Activated naive CD8-positive, alpha-beta T cell treated with anti-CD3 and anti-CD28 coated beads, Interleukin-2, amount 10 ng/mL, durations not matched to agents 7 days and 5 days (primary cell): ENCODE measurements around the gene EPO. TPM values are rescaled to one million over a fixed set of nuclear protein-coding genes. Genes with fewer than 3 reads are reported as not detected.
"Not testable (repeated sequence)": the region's sequence is repeated elsewhere in the genome, so short reads cannot be mapped to it uniquely, and the experiment has no call there.

Experiments
- ATAC-seq: fragments of 150-1000 bp; cut with Tn5 transposase; one replicate; pipeline ENCODE4 v1.10.0; 2021; ENCODE audit warnings: low read depth, moderate library complexity
- POLR2A ChIA-PET: fragments of 350-600 bp; sonication (Branson Sonifier 250); formaldehyde crosslinking; loops from one replicate; lab custom pipeline; 2021; ENCODE audit warnings: antibody characterized with exemption; lab: Charles Lee
- DNase-seq: peaks from one replicate; pipeline ENCODE4 v3.0.0; 2021
- H3K27ac Mint-ChIP-seq: one replicate; pipeline ENCODE4 v1.8.0; 2022; ENCODE audit warnings: mild to moderate bottlenecking, mixed read lengths
- H3K27me3 Mint-ChIP-seq: one replicate; pipeline ENCODE4 v1.8.0; 2022; ENCODE audit warnings: mild to moderate bottlenecking, moderate library complexity, mixed read lengths
- H3K36me3 Mint-ChIP-seq: one replicate; pipeline ENCODE4 v1.8.0; 2021; ENCODE audit warnings: mild to moderate bottlenecking, mixed read lengths
- H3K4me1 Mint-ChIP-seq: one replicate; pipeline ENCODE4 v1.8.0; 2021; ENCODE audit warnings: mixed read lengths
- H3K4me3 Mint-ChIP-seq: one replicate; pipeline ENCODE4 v1.8.0; 2022; ENCODE audit warnings: mild to moderate bottlenecking, moderate library complexity, mixed read lengths
- H3K9me3 Mint-ChIP-seq: one replicate; pipeline ENCODE4 v1.8.0; 2021; ENCODE audit warnings: mixed read lengths
- total RNA-seq, 2 experiments: library from RNA; stranded (reverse); gene quantifications; one replicate each; pipeline ENCODE4 v1.2.3, GENCODE V29; 2021

EPO gene
- total RNA-seq, 2 experiments from 2014 or later, result 0.22 TPM; not detected in 1

DNA sequence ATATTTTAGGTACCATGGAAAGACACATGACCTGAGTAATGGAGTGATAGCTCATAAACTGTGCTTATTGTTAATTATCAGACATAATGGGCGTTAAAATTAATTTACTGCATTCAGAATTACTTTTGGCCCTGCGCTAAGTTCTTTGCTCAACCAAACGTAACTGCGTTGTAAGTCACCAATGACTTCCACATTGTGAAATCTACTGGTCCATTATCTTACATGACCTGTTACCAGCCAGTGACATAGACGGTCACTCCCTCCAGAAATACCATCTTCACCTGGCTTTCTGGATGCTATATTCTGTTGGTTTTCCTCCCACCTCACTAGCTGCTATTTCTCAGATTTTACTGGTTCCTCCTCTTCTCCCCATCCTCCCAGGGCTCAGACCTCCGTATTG, 21.2 kb upstream of the EPO start:
- Mint-ChIP-seq H3K36me3 (no peaks in the 10 kb centered on the region), H3K9me3 (no peaks in the 10 kb centered on the region), H3K4me1 (peaks cover 5% of the 10 kb centered on the region), H3K27me3 (peaks cover 31% of the 10 kb centered on the region), H3K4me3 (no peak overlapping the region), H3K27ac (no peak overlapping the region)
- POLR2A ChIA-PET, result no interaction called here
- ATAC-seq (no peak), DNase-seq (no peak)

GRCh38 chr7:100701089-100701488, 19.2 kb upstream of the EPO start:
- not testable (repeated sequence) for H3K9me3 Mint-ChIP-seq, DNase-seq, H3K36me3 Mint-ChIP-seq, H3K4me1 Mint-ChIP-seq, H3K27ac Mint-ChIP-seq, H3K4me3 Mint-ChIP-seq, ATAC-seq
- POLR2A ChIA-PET, result interaction anchor here (0.7 kb wide), 1 partner anchor 145 kb away, joined by 6 read pairs; no protein-coding TSS in a partner anchor
- peaks cover 23% of the 10 kb centered on the region for H3K27me3 Mint-ChIP-seq

DNA sequence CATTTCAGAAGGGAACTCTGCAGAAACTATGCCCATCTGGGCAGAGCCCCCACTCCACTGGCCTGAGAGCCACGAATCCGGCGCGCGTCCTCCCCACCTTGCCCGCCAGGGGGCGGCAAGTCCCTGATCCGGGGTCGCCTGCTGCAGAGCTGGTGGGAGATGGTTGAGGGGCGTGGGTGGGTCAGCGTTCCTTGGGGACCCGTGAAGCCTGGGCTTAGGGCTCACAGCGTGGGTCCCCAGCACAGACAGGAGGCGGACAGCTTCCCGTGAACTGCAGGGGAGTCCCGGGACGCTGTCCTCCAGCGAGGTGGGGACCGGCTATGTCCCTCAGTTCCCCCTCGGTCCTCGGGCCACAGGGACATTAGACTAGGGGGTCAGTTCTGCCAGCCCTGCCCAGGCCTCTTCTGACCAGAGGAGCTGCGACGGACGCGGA, 14.9 kb upstream of the EPO start:
- Mint-ChIP-seq H3K4me3 (peak overlapping the region; percentile 99), H3K27ac (peak overlapping the region; percentile 98), H3K27me3 (peaks cover 3% of the 10 kb centered on the region), H3K4me1 (peaks cover 10% of the 10 kb centered on the region), H3K36me3 (no peaks in the 10 kb centered on the region), H3K9me3 (no peaks in the 10 kb centered on the region)
- POLR2A ChIA-PET, result interaction anchor here (0.6 to 2.4 kb wide), 24 partner anchors 10 to 326 kb away, joined by 3 to 34 read pairs (median 6); partner anchors contain the start of genes FBXO24, GIGYF1, GNB2 and LRCH4
- ATAC-seq (peak; percentile 55), DNase-seq (peak; percentile 90)

DNA sequence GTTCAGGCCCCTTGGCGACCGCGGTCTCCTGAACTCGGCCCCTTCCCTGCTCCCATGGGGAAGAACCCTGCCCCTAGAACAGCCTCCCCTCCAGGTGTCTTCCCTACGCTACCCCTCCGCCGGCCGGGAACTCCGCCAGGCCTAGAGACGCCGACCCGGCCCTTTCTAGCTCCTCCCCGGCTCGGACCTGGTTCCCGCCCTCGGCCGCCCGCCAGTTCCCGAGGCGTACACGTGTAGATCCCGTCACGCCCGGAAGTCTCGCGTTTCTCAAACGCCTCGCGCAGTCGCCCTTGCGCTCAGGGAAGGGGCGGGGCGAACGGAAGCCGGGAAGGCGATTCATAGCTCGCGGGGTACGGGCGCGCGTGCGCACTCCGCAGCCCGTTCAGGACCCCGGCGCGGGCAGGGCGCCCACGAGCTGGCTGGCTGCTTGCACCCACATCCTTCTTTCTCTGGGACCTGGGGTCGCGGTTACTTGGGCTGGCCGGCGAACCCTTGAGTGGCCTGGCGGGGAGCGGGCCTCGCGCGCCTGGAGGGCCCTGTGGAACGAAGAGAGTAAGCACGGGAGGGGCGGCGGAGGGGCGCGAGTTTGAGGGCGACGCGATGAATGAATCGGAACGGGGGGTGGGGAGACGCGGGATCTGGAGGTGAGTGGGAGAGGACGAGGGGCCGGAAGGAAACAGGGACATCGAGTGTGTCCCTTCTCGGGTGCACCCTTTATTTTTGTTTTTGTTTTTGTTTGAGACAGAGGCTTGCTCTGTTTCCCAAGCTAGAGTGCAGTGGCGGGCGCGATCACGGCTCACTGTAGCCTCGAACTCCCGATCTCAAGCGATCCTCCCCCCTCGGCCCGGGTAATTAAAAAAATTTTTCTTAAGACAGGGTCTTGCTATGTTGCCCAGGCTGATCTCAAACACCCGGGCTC, 14.3 kb upstream of the EPO start, which contains the start of gene POP7:
TSS of gene POP7 (plus strand) at position 369 of the 919 bp plus-strand sequence. CDS start 710 bp downstream, outside the sequence.
- peaks cover 10% of the 10 kb centered on the region for H3K4me1 Mint-ChIP-seq
- H3K9me3 Mint-ChIP-seq, result no peaks in the 10 kb centered on the region
- H3K4me3 Mint-ChIP-seq, result peak within 1 kb of the TSS; percentile 99
- POLR2A ChIA-PET, result interaction anchor here (0.6 to 2.4 kb wide), 25 partner anchors 11 to 276 kb away, joined by 3 to 34 read pairs (median 6); partner anchors contain the start of genes FBXO24, GIGYF1, GNB2 and LRCH4
- peak within 1 kb of the TSS; percentile 98 for H3K27ac Mint-ChIP-seq
- peaks cover 2% of the 10 kb centered on the region for H3K27me3 Mint-ChIP-seq
- no peaks in the 10 kb centered on the region for H3K36me3 Mint-ChIP-seq
- ATAC-seq (peak; percentile 94), DNase-seq (peak; percentile 99)

- Mint-ChIP-seq H3K4me3 (peak overlapping the region; percentile 99), H3K27ac (peak overlapping the region; percentile 98), H3K9me3 (no peaks in the 10 kb centered on the region), H3K4me1 (peaks cover 8% of the 10 kb centered on the region), H3K27me3 (no peaks in the 10 kb centered on the region), H3K36me3 (no peaks in the 10 kb centered on the region)
- DNase-seq (no peak), ATAC-seq (no peak)
- POLR2A ChIA-PET, result interaction anchor here (1.3 to 2.4 kb wide), 4 partner anchors 102 to 167 kb away, joined by 3 to 34 read pairs (median 16); partner anchors contain the start of genes FBXO24, LRCH4 and SLC12A9
These were observed 13.5 kb upstream of the EPO start for GRCh38 chr7:100706672-100707311.

DNA sequence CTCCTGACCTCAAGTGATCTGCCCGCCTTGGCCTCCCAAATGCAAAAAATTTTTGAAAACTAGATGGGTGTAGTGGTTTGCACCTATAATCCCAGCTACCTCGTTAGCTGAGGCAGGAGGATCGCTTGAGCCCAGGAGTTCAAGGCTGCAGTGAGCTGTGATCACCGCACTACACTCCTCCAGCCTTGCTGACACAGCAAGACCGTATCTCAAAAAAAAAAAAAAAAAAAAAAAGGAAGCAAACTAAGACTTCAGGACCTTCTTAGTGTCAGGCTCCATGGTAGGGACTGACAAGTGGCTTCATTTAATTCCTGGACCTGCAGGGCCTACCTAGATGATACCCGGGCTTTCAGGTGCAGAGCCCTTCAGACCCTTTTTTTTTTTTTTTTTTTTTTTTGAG, 11.9 kb upstream of the EPO start:
- Mint-ChIP-seq H3K4me3 (no peak overlapping the region), H3K4me1 (peaks cover 8% of the 10 kb centered on the region), H3K27ac (no peak overlapping the region), H3K27me3 (no peaks in the 10 kb centered on the region), H3K36me3 (no peaks in the 10 kb centered on the region), H3K9me3 (no peaks in the 10 kb centered on the region)
- ATAC-seq (no peak), DNase-seq (no peak)
- POLR2A ChIA-PET, result no interaction called here

DNA sequence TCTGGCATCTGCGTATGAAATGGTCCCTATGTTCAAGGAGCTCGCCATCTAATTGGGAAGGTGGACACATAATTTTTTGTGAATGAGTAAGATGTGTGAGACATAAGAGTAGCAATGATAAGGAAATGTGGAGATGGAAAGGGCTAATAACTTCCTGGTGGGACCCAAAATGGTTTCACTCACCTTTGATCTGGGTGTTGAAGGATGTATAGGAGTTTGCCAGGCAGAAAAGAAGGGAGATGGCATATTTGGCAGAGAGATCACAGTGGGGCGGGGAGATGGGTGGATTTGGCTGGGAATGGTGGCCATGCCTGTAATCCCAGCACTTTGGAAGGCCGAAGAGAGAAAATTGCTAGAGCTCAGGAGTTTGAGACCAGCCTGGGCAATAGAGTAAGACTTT, 9.8 kb upstream of the EPO start:
- Mint-ChIP-seq H3K9me3 (no peaks in the 10 kb centered on the region), H3K4me3 (no peak overlapping the region), H3K27me3 (no peaks in the 10 kb centered on the region), H3K36me3 (no peaks in the 10 kb centered on the region), H3K4me1 (peaks cover 8% of the 10 kb centered on the region), H3K27ac (no peak overlapping the region)
- DNase-seq (no peak), ATAC-seq (no peak)
- POLR2A ChIA-PET, result interaction anchor here (1.0 kb wide), 1 partner anchor 11 kb away, joined by 3 read pairs; no protein-coding TSS in a partner anchor

DNA sequence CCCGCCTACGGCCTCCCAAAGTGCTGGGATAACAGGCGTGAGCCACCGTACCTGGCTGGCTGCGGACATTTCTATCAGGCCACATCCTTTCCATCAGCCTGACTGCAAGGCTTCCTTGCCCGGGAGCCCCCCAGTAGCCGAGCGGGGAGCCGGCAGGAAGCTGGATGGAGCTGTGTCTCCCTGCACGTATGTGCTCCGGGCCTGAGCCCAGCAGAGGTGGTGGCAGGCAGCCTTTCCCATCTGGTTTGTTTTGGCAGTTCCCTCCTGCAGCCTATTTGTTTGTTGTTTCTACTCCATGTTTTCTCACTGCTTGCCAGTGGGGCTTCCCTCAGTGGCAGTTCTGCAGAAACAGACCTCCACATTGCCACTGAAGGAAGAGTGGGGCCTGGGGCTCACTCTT, 8.9 kb upstream of the EPO start:
- no peaks in the 10 kb centered on the region for H3K36me3 Mint-ChIP-seq
- no peaks in the 10 kb centered on the region for H3K9me3 Mint-ChIP-seq
- DNase-seq (no peak), ATAC-seq (no peak)
- POLR2A ChIA-PET, result no interaction called here
- H3K4me1 Mint-ChIP-seq, result peaks cover 8% of the 10 kb centered on the region
- H3K27me3 Mint-ChIP-seq, result no peaks in the 10 kb centered on the region
- H3K27ac Mint-ChIP-seq, result no peak overlapping the region
- no peak overlapping the region for H3K4me3 Mint-ChIP-seq

DNA sequence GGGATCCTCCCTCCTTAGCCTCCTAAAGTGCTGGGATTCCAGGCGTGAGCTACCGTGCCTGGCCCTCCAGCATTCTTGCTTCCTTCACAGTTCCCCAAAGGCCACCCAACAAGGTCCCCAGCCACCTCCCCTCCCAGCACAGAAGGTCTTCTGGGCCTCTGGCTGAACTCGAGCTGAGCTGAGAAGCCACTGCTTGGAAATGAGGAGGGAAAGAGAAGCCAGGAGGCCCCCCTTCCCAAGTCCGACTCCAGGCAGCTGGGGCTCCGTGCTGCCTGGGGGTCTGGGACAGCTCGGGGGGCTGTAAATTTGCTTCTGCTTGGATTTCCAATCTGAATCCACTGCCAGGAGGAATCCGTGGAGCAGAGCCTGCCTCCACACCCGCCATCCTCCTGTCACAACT, 5.5 kb upstream of the EPO start:
- no peaks in the 10 kb centered on the region for H3K36me3 Mint-ChIP-seq
- POLR2A ChIA-PET, result no interaction called here
- peaks cover 1% of the 10 kb centered on the region for H3K9me3 Mint-ChIP-seq
- no peak overlapping the region for H3K27ac Mint-ChIP-seq
- no peak overlapping the region for H3K4me3 Mint-ChIP-seq
- no peak for DNase-seq
- H3K27me3 Mint-ChIP-seq, result peaks cover 17% of the 10 kb centered on the region
- no peak for ATAC-seq
- H3K4me1 Mint-ChIP-seq, result peaks cover 3% of the 10 kb centered on the region

GRCh38 chr7:100717073-100717472, 3.2 kb upstream of the EPO start:
- DNase-seq, H3K4me3 Mint-ChIP-seq, H3K9me3 Mint-ChIP-seq, H3K4me1 Mint-ChIP-seq, ATAC-seq, H3K27ac Mint-ChIP-seq, H3K36me3 Mint-ChIP-seq, POLR2A ChIA-PET: not testable (repeated sequence)
- peaks cover 35% of the 10 kb centered on the region for H3K27me3 Mint-ChIP-seq

DNA sequence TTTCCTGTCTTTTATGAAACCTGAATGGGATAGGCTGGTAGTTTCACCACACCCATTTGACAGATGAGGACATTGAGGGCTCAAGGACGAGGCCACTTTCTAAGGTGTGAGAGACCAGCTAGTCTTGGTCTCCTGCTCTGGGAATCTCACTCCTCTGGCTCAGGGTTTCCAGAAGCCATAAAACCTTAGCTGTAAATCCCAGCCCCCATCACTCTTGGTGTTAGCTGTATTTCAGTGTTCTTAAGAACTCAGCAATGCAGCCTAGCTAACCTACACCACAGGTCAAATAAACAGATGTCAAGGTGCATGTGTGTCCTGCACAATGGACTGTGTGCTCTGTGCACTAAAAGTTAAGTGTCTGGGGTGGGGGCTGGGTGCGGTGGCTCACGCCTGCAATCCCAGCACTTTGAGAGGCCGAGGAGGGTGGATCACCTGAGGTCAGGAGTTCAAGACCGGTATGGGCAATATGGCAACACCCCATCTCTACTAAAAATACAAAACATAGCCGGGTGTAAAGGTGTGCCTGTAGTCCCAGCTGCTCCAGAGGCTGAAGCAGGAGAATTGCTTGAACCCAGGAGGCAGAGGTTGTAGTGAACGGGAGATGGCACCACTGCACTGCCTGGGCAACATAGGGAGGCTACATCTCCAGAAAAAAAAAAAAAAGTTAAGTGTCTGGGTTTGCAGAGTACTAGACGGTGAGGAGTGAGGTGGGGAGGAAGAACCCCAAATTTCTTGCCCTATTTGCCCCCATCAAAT, 567 bp upstream of the EPO start:
- H3K27ac Mint-ChIP-seq, result no peak overlapping the region
- peaks cover 50% of the 10 kb centered on the region for H3K27me3 Mint-ChIP-seq
- no peak for ATAC-seq
- H3K4me3 Mint-ChIP-seq, result no peak overlapping the region
- no peaks in the 10 kb centered on the region for H3K36me3 Mint-ChIP-seq
- POLR2A ChIA-PET, result no interaction called here
- peaks cover 4% of the 10 kb centered on the region for H3K4me1 Mint-ChIP-seq
- H3K9me3 Mint-ChIP-seq, result peaks cover 1% of the 10 kb centered on the region
- no peak for DNase-seq

DNA sequence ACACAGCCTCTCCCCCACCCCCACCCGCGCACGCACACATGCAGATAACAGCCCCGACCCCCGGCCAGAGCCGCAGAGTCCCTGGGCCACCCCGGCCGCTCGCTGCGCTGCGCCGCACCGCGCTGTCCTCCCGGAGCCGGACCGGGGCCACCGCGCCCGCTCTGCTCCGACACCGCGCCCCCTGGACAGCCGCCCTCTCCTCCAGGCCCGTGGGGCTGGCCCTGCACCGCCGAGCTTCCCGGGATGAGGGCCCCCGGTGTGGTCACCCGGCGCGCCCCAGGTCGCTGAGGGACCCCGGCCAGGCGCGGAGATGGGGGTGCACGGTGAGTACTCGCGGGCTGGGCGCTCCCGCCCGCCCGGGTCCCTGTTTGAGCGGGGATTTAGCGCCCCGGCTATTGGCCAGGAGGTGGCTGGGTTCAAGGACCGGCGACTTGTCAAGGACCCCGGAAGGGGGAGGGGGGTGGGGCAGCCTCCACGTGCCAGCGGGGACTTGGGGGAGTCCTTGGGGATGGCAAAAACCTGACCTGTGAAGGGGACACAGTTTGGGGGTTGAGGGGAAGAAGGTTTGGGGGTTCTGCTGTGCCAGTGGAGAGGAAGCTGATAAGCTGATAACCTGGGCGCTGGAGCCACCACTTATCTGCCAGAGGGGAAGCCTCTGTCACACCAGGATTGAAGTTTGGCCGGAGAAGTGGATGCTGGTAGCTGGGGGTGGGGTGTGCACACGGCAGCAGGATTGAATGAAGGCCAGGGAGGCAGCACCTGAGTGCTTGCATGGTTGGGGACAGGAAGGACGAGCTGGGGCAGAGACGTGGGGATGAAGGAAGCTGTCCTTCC, 620 bp downstream of the EPO start:
- POLR2A ChIA-PET, result interaction anchor here (0.7 to 1.2 kb wide), 2 partner anchors 11 to 154 kb away, joined by 3 read pairs; partner anchors contain the start of gene SRRT
- Mint-ChIP-seq H3K4me3 (no peak overlapping the region), H3K36me3 (no peaks in the 10 kb centered on the region), H3K4me1 (peaks cover 8% of the 10 kb centered on the region), H3K27me3 (peaks cover 57% of the 10 kb centered on the region), H3K27ac (no peak overlapping the region), H3K9me3 (peaks cover 1% of the 10 kb centered on the region)
- no peak for DNase-seq
- no peak for ATAC-seq
